ENCODE results near the gene DCTN2.
"Not testable (repeated sequence)": the region's sequence is repeated elsewhere in the genome, so short reads cannot be mapped to it uniquely, and the experiment has no call there.

The DCTN2 gene

GRCh38 chr12:57576613-57577160 lies 29.7 kb upstream of the DCTN2 start:
- no peak for DNase-seq

DNA sequence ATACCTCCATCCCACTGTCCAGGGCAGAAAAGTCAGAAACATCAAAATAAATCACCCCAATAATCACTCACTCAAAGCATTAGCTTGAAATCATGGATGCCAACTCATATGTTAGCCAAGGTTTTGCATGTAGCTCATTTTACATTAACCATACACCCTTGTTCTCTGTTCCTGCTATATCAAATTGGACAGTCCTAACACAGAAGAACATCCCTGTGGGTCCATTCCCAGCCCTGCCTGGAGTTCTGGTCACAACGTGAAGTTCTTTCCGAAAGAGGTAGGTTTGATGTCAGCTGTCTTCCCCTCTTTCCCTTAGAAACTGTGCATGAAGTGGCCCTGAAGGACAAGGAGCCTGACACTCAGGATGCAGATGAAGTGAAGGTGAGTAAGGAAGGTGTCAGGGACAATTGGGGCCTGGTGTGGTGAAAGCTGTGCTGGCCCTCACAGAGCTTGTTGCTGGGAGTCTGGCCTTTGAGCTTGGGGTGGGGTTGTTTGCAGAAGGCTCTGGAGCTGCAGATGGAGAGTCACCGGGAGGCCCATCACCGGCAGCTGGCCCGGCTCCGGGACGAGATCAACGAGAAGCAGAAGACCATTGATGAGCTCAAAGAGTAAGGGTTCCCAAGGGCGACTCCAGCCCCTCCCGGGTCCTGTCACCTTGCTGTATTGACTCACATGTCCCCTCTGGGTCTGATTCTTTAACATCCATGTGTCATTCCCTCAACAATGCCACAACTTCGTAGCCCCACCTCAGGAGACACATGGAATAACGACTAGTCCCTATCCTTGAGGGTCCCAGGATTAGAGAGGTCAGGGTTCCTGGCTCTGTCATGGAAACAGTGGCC lies 29.0 kb upstream of the DCTN2 start:
- DNase-seq: no peak

GRCh38 chr12:57574795-57575194 lies 27.8 kb upstream of the DCTN2 start:
- DNase-seq: no peak

DNA sequence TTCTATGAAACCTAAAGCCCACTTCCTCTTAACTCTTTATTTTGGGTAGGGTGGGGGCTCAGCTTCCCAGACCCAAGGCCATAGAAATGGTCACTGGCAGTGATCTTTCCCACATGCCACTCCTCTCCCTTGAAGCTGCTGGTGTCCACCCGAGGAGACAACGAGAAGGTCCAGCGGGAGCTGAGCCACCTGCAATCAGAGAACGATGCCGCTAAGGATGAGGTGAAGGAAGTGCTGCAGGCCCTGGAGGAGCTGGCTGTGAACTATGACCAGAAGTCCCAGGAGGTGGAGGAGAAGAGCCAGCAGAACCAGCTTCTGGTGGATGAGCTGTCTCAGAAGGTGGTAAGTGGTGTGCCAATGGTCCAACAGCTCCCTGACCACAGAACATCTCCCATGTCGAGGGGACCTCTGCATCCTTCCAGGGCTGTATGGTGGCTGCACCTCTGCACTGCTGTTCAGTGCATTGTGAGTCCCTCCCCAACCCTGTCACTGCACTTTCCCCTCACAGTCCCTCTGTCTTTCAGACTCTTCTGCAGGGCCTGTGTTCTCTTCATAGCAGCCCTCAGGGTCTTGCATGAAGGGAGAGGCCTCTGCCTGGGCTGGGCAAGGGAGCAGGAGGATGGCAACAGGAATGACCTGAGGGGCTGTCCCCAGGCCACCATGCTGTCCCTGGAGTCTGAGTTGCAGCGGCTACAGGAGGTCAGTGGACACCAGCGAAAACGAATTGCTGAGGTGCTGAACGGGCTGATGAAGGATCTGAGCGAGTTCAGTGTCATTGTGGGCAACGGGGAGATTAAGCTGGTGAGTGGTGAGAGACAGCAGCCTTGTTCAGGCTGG lies 25.2 kb upstream of the DCTN2 start:
- DNase-seq: no peak

DNA sequence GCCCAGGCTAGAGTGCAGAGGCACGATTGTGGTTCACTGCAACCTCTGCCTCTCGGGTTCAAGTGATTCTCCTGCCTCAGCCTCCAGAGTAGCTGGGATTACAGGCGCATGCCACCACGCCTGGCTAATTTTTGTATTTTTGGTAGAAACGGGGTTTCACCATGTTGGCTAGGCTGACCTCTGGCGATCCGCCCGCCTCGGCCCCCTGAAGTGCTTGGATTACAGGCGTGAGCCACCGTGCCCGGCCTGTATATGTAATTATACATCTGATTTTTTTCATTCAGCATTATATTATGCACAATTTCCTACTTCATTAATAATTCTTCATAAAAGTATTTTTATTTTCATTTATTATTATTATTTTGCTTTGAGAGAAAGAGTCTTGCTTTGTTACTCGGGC lies 23.4 kb upstream of the DCTN2 start:
- DNase-seq: not testable (repeated sequence)

GRCh38 chr12:57569858-57570257 lies 22.9 kb upstream of the DCTN2 start:
- no peak for DNase-seq

DNA sequence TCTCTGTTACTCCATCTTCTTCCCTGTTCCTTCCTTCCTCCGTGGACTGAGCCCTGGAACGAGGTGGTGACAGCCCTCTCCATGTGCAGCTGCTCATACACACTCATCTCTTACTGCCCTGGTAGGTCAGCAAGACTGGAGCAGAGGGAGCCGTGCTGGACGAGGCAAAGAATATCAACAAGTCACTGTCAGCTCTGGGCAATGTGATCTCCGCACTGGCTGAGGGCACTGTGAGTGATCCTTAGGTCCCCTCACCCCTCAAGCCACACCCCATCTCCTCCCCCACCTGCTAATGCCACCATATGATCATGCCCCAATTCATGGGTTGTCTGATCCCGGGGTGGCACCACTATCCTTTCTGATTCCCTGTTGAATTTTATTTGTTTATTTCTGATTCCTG lies 21.8 kb upstream of the DCTN2 start:
- no peak for DNase-seq

- no peak for DNase-seq
Measured at GRCh38 chr12:57564178-57564740, 17.3 kb upstream of the DCTN2 start.

GRCh38 chr12:57563358-57563757 lies 16.4 kb upstream of the DCTN2 start:
- DNase-seq: no peak

GRCh38 chr12:57561117-57561516 lies 14.1 kb upstream of the DCTN2 start:
- not testable (repeated sequence) for DNase-seq

DNA sequence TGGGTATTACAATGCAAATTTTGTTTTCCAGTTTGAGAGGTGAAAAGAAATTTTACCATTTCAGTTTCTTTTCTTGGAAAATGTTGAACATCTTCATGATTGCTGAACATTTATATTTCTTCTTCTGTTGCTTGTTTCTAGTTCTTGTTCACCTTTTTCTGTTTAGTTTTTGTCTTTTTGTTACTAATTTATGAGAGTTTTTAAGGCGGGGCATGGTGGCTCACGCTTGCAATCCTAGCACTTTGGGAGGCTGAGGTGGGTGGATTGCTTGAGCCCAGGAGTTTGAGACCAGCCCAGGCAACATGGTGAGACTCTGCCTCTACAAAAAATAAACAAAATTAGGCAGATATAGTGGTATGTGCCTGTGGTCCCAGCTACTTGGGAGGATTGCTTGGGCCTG lies 13.5 kb upstream of the DCTN2 start:
- DNase-seq: no peak

DNA sequence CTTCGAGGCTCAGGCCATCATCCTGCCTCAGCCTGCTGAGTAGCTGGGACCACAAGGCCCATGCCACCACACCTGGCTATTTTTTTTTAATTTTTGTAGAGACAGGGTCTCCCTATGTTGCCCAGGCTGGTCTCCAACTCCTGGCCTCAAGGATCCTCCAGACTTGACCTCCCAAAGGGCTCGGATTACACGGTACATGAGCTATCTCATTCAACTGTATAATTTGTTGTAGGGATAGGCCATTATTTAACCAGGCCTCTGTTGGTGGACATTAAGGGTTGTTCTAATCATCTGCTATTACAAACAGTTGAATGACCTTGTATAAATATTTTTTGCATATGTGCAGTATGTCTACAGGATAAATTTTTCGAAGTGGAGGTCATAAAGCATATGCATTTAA lies 11.9 kb upstream of the DCTN2 start:
- DNase-seq: no peak

- DNase-seq: no peak
Measured at GRCh38 chr12:57554897-57555296, 7.9 kb upstream of the DCTN2 start.

- DNase-seq: no peak
Measured at GRCh38 chr12:57554453-57554852, 7.5 kb upstream of the DCTN2 start.

DNA sequence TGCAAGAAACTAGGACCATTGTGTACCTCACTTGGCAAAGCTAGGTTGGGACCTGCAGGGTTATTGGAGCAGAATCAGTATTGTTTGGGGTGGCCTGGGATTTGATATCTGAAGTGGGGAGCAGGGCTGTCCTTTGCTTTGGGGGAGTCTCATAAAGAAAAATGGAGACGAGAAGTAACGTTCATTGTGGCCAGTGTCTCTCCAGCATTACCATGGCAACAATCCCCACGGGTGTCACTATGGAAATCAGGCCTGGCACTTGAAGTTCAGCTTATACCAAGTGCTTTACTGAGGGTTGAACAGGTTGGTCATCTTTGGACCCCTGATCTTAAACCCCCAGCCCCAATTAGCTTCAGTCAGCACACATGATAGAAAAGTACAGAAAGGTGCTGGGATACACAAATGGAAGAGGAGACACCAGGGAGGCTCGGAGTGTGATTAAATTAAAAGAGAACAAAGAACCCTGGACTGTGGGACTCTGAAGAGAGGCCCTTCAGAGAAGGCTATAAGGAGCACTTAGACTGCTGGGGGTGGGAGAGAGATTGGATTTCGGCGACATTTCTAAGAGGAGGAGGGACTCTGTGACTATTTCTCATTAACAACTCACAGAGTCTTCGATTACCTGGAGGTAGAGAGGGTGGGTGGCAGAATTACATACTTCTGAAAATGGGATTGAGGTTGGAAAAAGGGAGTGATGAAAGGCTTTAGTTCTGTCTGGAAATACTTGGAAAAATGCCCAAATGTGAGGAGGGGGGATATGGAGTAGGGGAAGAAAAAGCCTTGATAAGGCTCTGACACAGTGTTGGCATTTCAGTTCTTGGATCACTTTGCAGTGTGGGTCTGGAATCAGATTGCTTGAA lies 6.6 kb upstream of the DCTN2 start:
- no peak for DNase-seq

- DNase-seq: no peak
Measured at GRCh38 chr12:57552835-57553313, 5.9 kb upstream of the DCTN2 start.

- DNase-seq: no peak
Measured at GRCh38 chr12:57552306-57552651, 5.3 kb upstream of the DCTN2 start.

GRCh38 chr12:57551637-57552305 lies 4.8 kb upstream of the DCTN2 start:
- DNase-seq: no peak

DNA sequence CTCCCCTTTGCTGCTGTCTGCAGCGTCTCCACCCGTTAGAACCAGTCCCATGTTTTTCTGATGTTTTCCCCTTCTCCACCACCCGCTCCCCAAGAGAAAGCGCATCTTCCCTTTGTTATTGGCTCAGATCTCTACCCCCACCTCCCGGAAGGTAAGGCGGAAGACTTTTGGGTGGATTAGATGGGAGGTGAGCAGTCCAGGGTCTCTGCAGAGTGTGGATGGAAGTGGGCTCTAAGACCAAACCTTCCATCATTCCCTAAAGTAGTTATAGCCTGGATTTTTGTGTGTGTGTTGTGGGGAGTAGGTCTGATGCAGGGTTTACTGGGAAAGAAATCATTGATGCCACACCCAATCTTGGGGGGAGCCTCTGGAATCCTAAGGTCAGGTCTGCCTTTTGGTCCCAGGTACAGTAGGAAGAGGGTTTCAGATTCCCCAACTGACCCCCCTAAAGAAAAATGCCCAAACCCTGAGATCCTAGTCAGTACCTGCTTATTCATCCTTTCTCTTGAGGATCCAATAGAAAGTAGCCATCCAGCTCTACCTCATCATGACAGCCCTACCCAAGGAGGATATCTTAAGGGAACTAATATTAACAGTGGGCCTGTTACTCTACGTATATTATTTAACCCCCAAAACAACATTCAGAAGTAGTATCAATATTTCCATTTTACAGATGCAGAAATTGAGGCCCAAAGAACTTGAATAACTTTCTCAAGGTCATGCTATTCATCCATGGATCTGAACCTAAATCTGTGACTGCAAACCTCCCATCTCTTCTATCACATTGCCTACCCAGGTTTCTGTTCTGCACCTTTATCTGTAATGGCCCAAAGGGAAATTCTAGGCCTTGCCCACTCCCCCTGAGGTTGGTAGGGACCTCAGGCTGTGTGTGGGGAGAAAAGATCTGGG lies 3.9 kb upstream of the DCTN2 start:
- DNase-seq: no peak

DNA sequence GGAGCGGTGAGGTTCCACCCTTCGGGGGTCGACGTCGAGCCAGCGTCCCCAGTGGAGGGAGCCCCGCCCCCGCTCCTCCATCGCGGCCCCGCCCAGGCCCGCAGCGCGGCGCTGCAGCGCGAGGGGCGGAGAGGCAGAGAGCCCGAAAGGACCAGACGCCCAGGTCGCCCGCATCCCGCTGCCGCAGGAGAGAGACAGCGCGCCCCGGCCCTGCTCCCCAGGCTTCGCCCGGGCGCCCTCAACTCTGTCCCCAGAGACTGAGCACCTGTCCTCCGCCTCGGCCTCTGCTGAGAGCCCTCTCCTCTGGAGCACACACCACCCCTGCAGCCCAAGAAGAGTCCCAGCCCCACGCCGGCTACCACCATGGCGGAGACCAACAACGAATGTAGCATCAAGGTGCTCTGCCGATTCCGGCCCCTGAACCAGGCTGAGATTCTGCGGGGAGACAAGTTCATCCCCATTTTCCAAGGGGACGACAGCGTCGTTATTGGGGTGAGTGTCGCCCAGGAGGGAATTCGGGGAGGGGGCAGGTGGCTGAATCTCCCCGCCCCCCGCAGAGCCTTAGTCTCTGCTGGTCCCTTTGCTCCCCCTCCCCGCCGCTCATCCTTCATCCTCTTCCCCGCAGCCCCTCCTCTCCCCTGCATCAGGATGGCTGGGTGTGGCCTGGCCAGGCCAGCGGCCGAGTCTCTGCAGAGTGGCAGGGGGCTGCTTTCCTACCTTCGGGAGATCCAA lies 3.1 kb upstream of the DCTN2 start, which contains the start of gene KIF5A:
Gene KIF5A, plus strand, starts transcription at position 136 of the 732 bp plus-strand sequence. Its CDS starts 228 bp downstream, at position 364.
- DNase-seq: no peak
